OCI-LY1 (cell line): ENCODE results near the gene ARL8B.
A peak's percentile ranks its signal among the peaks of the same experiment; 100 is the strongest.

Experiments used
- H2AFZ ChIP-seq: fragments of 200-600 bp; sonication (generic), shearing (Covaris generic); 2 replicates; pipeline ENCODE4 v1.6.0; 2014; ENCODE audit warnings: antibody characterized with exemption, mild to moderate bottlenecking, low read length
- H3F3A ChIP-seq: fragments of 200-600 bp; sonication (generic), shearing (Covaris generic); 2 replicates; pipeline ENCODE4 v1.6.0; 2014; ENCODE audit warnings: mild to moderate bottlenecking, antibody characterized with exemption, low read length, moderate library complexity; ENCODE audit not compliant: insufficient read depth
- H3K27ac ChIP-seq: fragments of 200-600 bp; sonication (generic); 2 replicates; pipeline ENCODE4 v1.5.1; 2014; ENCODE audit warnings: low read length, mixed run types, mild to moderate bottlenecking, low read depth; ENCODE audit not compliant: poor library complexity, severe bottlenecking
- H3K27me3 ChIP-seq: fragments of 200-600 bp; sonication (generic); 2 replicates; pipeline ENCODE4 v1.6.0; 2014; ENCODE audit warnings: antibody characterized with exemption, mild to moderate bottlenecking, low read length, moderate library complexity; ENCODE audit not compliant: insufficient read depth
- H3K36me3 ChIP-seq: fragments of 200-600 bp; sonication (generic); 2 replicates; pipeline ENCODE4 v1.6.1; 2014; ENCODE audit warnings: mild to moderate bottlenecking, antibody characterized with exemption, low read length, moderate library complexity, mixed read lengths; ENCODE audit not compliant: insufficient read depth
- H3K4me1 ChIP-seq: fragments of 200-600 bp; sonication (generic); 2 replicates; pipeline ENCODE4 v1.5.1; 2014; ENCODE audit warnings: mild to moderate bottlenecking, low read length, moderate library complexity; ENCODE audit not compliant: insufficient read depth, severe bottlenecking
- H3K4me2 ChIP-seq: fragments of 200-600 bp; sonication (generic), shearing (Covaris generic); 2 replicates; pipeline ENCODE4 v1.6.1; 2014; ENCODE audit warnings: low read length
- H3K4me3 ChIP-seq: fragments of 200-600 bp; sonication (generic); 2 replicates; pipeline ENCODE4 v1.5.1; 2014; ENCODE audit warnings: low read length, low read depth, mild to moderate bottlenecking, mixed read lengths; ENCODE audit not compliant: poor library complexity, severe bottlenecking
- H3K79me2 ChIP-seq: fragments of 200-600 bp; shearing (Covaris generic); 2 replicates; pipeline ENCODE4 v1.6.1; 2016; ENCODE audit warnings: mixed run types, low read length, mixed read lengths; ENCODE audit not compliant: insufficient read depth
- H3K9ac ChIP-seq: fragments of 200-600 bp; sonication (generic), shearing (Covaris generic); 2 replicates; pipeline ENCODE4 v1.6.1; 2014; ENCODE audit warnings: mild to moderate bottlenecking, low read length, mixed read lengths
- H3K9me2 ChIP-seq: fragments of 200-600 bp; sonication (generic), shearing (Covaris generic); 2 replicates; pipeline ENCODE4 v1.6.1; 2014; ENCODE audit warnings: low read depth, mild to moderate bottlenecking, low read length, mixed read lengths
- H3K9me3 ChIP-seq: fragments of 200-600 bp; shearing (Covaris generic); 2 replicates; pipeline ENCODE4 v1.6.1; 2014; ENCODE audit warnings: low read length, mixed read lengths
- H4K20me1 ChIP-seq: fragments of 200-600 bp; sonication (generic), shearing (Covaris generic); 2 replicates; pipeline ENCODE4 v1.6.0; 2016; ENCODE audit warnings: mild to moderate bottlenecking, low read length; ENCODE audit not compliant: insufficient read depth
- EZH2 ChIP-seq: fragments of 200-600 bp; sonication (generic), shearing (Covaris generic); IDR thresholded peaks from 2 replicates; pipeline ENCODE4 v1.8.0; 2017; ENCODE audit warnings: borderline replicate concordance, mixed run types, mild to moderate bottlenecking, antibody characterized with exemption, low read length, moderate library complexity, mixed read lengths
- TF ChIP-seq, protein P1 (sequence below): fragments of 200-600 bp; sonication (generic), shearing (Covaris generic); IDR thresholded peaks from 2 replicates; pipeline ENCODE4 v1.5.1; 2017; ENCODE audit warnings: mild to moderate bottlenecking, antibody characterized with exemption, low read length, moderate library complexity, mixed read lengths

The ARL8B gene

DNA sequence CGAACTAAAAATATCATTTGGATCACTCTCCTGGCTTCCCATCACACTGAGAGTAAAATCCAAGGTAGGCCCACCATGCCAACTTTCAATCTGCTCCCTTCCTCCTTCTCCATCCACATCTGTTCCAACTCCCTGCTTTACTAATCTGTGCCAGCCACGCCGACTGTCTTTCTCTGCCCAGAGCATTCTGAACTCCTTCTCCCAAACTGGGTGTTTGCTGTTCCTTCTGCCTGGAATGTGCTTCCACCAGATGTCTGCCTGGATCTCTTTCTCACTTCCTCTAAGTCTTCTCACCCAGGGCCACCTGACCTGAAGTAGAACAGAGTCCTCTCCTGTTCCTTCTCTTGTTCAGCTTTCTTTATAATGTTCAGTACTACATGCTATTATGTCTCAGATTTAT lies 5.6 kb upstream of the ARL8B start:
- Histone ChIP-seq H3K36me3 (no peaks in the 10 kb centered on the region), H3K4me3 (no peak overlapping the region), H3K4me2 (no peak overlapping the region), H3K9me2 (no peaks in the 10 kb centered on the region), H3K4me1 (no peaks in the 10 kb centered on the region), H3K9me3 (no peaks in the 10 kb centered on the region), H3K79me2 (no peaks in the 10 kb centered on the region), H4K20me1 (no peaks in the 10 kb centered on the region), H3K27ac (no peak overlapping the region), H3K27me3 (no peaks in the 10 kb centered on the region), H3K9ac (no peak overlapping the region), H2AFZ (no peak overlapping the region), H3F3A (no peaks in the 10 kb centered on the region)
- TF ChIP-seq, protein P1, sequence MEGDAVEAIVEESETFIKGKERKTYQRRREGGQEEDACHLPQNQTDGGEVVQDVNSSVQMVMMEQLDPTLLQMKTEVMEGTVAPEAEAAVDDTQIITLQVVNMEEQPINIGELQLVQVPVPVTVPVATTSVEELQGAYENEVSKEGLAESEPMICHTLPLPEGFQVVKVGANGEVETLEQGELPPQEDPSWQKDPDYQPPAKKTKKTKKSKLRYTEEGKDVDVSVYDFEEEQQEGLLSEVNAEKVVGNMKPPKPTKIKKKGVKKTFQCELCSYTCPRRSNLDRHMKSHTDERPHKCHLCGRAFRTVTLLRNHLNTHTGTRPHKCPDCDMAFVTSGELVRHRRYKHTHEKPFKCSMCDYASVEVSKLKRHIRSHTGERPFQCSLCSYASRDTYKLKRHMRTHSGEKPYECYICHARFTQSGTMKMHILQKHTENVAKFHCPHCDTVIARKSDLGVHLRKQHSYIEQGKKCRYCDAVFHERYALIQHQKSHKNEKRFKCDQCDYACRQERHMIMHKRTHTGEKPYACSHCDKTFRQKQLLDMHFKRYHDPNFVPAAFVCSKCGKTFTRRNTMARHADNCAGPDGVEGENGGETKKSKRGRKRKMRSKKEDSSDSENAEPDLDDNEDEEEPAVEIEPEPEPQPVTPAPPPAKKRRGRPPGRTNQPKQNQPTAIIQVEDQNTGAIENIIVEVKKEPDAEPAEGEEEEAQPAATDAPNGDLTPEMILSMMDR = no peak
- TF ChIP-seq EZH2 = no peak

GRCh38 chr3:5120446-5120845 lies 1.6 kb upstream of the ARL8B start:
- no peaks in the 10 kb centered on the region for H4K20me1 ChIP-seq
- H3K9me2 ChIP-seq = no peaks in the 10 kb centered on the region
- H3K27ac ChIP-seq = no peak overlapping the region
- no peak overlapping the region for H3K4me2 ChIP-seq
- H3F3A ChIP-seq = no peaks in the 10 kb centered on the region
- H3K4me3 ChIP-seq = no peak overlapping the region
- peaks cover 5% of the 10 kb centered on the region; the same call in 1 of the 2 replicates for H3K36me3 ChIP-seq
- H2AFZ ChIP-seq = no peak overlapping the region
- no peak overlapping the region for H3K9ac ChIP-seq
- TF ChIP-seq, protein P1 = no peak
- TF ChIP-seq EZH2 = no peak
- peaks cover 33% of the 10 kb centered on the region for H3K79me2 ChIP-seq
- H3K4me1 ChIP-seq = peaks cover 24% of the 10 kb centered on the region
- no peaks in the 10 kb centered on the region for H3K9me3 ChIP-seq
- no peaks in the 10 kb centered on the region for H3K27me3 ChIP-seq

DNA sequence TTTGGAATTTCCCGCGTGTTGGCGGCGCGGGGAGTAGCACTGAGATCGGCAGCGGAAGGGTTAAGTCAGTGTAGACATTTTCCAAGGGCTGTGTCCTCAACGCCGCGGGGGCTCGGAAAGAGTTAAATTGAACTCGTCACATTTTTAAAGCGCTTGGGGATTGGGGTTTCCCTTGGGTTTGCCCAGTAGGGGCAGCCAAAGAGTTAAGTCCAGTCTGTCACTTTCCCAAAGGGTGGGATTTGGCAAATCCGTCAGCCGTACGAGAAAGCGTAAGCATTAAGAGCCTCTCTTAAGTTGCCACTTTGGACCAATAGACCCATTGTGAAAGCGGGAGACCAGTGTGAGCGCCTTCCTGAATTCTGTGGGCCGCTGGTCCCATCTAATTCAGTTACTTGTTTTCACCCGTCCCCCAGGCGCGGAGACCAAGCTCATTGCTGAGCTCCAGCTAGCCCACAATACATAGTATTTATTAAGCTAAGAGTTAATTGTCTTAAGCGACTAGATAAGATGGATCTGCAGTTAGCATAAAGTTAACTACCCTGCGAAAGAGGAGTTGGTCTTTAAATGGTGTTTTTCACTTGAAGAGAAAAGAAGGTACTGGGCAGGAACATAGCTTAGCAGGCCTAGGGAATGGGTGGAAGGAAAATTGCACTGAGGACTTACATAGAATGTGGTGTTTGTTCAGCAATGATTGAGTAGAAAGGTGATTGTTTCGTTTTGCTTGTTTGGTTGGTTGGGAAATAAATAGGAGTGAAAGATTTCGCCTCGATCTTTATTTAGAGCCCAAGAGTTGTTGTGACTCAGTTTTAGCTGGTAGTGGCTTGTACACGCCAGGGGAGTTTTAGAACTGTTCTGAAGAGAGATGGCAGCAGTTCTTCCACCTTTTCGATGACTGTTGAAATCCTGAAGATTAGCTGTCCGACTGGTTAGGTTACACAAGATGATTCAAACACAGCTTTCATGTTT lies 932 bp downstream of the ARL8B start:
- H3K9me2 ChIP-seq = no peaks in the 10 kb centered on the region
- no peak for TF ChIP-seq EZH2
- TF ChIP-seq, protein P1 = no peak
- peak overlapping the region; percentile 97 for H3K9ac ChIP-seq
- no peaks in the 10 kb centered on the region for H3K9me3 ChIP-seq
- no peaks in the 10 kb centered on the region for H3F3A ChIP-seq
- peak overlapping the region; percentile 100 for H3K4me3 ChIP-seq
- peaks cover 24% of the 10 kb centered on the region for H3K4me1 ChIP-seq
- H2AFZ ChIP-seq = no peak overlapping the region
- peaks cover 5% of the 10 kb centered on the region for H3K36me3 ChIP-seq
- H3K79me2 ChIP-seq = peaks cover 57% of the 10 kb centered on the region
- H3K27me3 ChIP-seq = no peaks in the 10 kb centered on the region
- H4K20me1 ChIP-seq = no peaks in the 10 kb centered on the region
- H3K4me2 ChIP-seq = peak overlapping the region; percentile 95
- H3K27ac ChIP-seq = peak overlapping the region; percentile 40
